GM19023 (cell line): ENCODE measurements around the gene UBXN4.
"Not testable (repeated sequence)": the region's sequence is repeated elsewhere in the genome, so short reads cannot be mapped to it uniquely, and the experiment has no call there.

Experiments
- ATAC-seq: cut with Tn5 transposase; IDR thresholded peaks from one replicate; pipeline ENCODE4 v1.9.1; 2021; ENCODE audit warnings: mild to moderate bottlenecking, moderate library complexity; ENCODE audit not compliant: unreplicated experiment

UBXN4 gene

GRCh38 chr2:135762022-135762421 is 20.4 kb downstream of the UBXN4 start:
- no peak for ATAC-seq

- ATAC-seq, result no peak
Measured at GRCh38 chr2:135762530-135762929, 20.9 kb downstream of the UBXN4 start.

GRCh38 chr2:135768863-135769262 is 27.2 kb downstream of the UBXN4 start:
- ATAC-seq, result no peak

GRCh38 chr2:135773319-135773718 is 31.7 kb downstream of the UBXN4 start:
- ATAC-seq, result no peak

DNA sequence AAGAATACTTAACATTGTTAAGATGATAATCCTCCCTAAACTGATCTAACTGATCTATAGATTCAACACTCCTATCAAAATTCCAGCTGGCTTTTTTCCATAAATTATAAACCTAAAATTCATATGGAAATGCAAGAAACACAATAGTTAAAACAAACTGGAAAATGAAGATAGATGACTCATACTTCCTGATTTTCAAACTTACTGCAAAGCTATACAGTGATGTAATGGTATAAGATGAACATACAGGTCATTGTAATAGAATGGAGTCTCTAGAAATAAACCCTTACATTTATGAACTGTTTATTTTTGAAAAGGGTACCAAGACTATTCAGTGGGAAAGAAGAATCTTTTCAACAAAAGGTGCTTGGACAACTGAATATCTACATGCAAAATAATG is 32.3 kb downstream of the UBXN4 start:
- ATAC-seq, result no peak

- ATAC-seq, result no peak
Measured at GRCh38 chr2:135775420-135775819, 33.8 kb downstream of the UBXN4 start.

GRCh38 chr2:135776367-135776766 is 34.7 kb downstream of the UBXN4 start:
- ATAC-seq, result no peak

GRCh38 chr2:135782231-135782630 is 40.6 kb downstream of the UBXN4 start:
- no peak for ATAC-seq

GRCh38 chr2:135783439-135783838 is 41.8 kb downstream of the UBXN4 start:
- ATAC-seq, result no peak

- ATAC-seq, result no peak
Measured at GRCh38 chr2:135785032-135785431, 43.4 kb downstream of the UBXN4 start.

DNA sequence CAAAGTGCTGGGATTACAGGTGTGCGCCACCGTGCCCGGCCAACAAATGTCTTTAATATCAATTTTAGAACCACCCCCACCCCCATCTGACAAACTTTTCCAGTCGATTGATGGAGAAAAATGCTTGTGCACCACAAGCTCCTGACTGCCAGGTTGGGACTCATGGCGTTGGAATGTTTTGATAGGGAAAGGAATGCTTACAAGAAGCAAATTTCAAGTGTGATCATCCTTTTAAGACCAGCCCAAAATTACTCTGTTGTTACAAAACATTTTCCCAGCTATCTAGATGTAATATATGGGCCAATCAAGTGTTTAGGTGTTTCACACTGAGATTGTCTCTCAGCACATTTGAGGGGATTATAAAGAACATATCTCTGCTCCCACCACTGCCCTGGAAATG is 45.2 kb downstream of the UBXN4 start:
- no peak for ATAC-seq

DNA sequence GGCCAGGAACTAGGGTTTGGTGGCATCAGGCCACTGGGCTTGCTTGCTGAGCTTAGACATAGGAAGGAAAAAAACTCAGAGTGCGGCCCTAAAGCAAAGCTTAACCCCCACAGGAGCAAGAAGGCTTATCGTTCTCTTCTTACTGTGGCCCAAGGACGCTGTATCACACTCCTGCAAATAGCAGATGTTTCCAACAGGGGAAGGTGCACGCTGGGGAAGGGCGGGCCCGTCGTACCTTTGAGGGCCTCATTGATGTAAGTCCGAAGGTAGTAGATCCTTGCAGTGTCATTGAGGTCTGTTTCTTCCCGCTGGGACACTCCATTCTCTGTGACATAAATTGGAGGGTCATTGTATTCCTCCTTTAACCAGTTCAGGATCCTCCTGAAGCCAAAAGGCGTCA is 48.8 kb downstream of the UBXN4 start:
- no peak for ATAC-seq

- ATAC-seq, result no peak
Measured at GRCh38 chr2:135791418-135792190, 49.9 kb downstream of the UBXN4 start.

DNA sequence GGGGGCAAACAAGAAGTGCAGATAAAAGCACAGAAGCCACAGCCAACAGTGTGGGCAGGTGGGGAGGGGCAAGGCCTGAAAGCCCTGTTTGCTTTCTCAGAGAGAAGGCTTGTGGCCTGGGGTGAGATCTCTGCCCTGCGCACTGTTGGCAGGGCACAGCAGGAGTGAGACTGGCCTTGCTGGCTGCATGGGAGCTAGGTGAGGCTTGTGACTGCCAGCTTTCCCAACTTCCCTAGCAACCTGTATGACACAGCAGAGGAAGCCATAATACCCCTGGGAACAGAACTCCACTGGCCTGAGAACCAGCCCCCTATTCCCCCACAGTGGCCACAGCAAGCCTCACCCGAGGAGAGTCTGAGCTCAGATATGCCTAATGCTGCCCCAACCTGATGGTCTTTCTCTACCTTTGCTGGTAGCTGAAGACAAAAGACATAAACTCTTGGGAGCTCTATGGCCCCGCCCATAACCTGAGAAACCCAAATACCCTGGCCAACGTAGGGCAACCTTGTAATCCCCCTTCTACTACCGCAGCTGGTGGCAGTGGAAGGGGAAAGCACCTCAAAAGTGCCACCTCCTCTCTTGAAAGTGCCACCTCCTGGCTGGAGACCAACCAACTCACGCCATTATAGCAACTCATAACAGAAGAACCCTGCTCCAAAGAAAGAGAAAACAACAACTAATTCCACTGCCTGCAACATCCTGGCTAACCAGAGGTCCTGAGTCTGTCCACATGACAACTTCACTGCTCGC is 50.9 kb downstream of the UBXN4 start:
- ATAC-seq, result no peak

- ATAC-seq, result not testable (repeated sequence)
Measured at GRCh38 chr2:135795641-135796040, 54.0 kb downstream of the UBXN4 start.

DNA sequence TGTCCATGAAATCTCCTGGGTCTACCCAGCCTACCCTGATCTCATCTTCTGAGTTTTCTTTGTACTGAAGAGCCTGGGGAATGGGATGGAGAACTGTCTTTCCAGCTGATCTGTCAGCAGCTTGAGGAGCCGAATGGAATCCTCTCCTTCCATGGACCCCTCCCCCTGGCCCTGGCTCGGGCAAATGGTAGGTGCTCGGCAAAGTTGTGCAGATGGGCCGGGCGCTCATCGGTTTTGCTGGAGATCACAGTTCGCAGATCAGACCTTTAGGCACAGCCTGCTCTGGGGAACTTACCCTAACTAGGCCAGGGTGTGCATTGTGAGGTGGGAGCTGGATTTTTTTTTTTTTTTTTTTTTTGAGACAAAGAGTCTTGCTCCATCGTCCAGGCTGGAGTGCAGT is 55.0 kb downstream of the UBXN4 start:
- no peak for ATAC-seq

DNA sequence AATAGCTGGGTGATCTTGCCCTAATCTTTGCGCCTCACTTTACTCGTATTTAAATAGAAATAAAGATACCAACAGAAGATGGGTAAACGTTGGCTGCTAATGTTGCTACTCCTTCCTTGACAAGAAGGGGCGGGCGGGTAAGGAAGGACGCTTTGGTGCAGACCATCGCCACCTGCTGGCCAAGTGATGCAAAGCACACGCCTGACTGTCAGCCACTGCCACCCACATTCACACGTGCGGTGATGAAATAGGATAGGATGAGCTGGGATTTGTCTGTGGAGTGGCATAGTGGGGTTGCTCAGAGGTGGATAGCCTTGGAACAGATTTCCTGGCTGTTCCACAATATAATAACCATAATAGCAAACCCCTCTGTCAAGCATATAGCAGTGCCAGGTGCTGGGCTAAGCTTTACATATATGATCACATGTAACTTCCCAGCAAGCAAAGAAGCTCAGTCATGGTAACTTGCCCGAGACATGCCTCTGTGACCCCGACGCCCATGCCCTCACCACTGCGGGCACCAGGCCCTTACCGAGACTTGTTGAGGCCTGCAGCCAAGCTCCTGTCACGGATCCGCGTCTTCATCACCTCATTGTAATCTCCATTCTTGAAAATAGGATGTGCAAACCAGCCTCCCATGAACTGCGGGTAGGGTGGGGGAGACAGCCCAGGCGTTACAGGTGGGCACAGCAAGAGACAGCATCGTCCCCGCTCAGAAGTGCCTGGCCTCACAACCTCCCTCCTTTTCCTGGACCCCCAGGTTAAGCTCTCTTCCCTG is 56.0 kb downstream of the UBXN4 start:
- ATAC-seq, result peak; percentile 65

DNA sequence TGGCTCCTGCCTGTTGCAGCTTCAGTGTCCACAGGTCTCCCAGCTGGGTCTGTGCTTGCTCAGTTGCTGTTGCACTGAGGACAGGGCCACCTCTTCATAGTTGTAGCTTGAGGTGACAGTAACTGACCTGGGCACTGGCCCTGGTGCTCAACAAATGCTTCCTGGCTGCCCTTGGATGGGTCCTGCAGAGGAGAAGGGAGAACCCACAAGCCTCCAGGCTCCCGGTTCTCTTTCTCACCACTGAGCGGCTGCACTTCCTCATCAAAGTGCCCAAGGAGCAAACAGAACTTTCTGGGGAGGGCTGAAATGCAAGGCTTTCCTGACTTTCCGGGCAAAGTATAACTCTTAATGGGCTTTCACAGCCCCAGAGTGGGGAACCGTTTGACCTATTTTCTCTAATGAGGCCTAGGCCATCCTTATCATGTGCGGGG is 56.6 kb downstream of the UBXN4 start:
- no peak for ATAC-seq

DNA sequence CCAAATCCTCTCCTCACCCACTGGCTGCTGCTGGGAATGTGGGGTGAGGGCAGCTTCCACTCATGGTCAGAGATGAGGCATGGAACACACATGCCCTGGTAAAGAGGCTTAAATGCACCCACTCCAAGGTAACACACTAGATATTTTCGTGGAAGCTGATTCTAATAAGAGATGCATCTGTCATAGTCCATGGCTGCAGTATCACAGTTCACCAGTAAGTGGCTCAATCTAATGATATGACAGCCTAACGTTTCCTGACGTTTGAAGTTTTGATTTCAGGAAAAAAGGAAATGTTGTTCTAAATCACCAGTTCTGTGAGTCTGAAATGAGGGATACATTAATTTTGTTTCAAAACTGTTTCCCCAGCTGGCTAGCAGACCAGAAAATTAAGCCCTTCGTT is 57.1 kb downstream of the UBXN4 start:
- no peak for ATAC-seq

DNA sequence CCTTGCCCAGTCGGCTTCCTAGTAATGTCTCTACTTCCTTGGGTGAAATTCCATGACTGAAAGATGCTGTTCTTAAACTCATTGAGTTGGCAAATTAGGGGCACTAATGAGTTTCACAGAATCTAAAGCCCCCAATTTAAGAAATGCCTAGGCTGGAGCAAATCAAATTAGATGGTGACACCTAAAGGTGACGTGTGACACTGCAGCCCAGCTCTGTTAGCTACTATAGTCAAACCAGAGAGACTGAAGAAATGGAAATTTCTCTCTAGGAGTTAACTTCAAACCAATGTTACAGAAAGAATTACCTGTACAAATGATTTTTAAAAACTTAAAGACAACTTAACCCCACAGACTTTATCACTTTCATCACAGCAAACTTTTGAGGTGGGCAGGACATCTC is 58.1 kb downstream of the UBXN4 start:
- no peak for ATAC-seq
